ENCODE measurements around the gene UNC5CL.

DNA sequence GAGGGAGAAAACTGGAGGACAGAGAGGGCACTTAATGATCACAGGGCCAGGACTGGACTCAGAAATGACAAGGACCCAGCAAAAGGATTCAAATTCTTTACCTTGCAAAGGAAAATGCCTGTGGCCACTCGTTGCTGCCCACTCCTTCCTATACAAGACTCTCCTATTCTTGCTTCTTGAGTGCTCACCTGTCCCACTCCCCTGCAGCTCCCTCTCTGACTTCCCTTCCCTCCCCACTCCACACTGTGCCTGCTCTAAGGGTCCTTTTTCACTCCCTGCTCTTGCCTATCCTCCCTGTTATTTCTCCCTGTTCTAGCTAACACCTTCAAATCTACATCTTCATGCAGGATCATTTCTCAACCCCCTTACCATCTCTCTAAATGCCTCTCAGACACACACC, 56.1 kb downstream of the UNC5CL start:
- TF ChIP-seq, protein P1, sequence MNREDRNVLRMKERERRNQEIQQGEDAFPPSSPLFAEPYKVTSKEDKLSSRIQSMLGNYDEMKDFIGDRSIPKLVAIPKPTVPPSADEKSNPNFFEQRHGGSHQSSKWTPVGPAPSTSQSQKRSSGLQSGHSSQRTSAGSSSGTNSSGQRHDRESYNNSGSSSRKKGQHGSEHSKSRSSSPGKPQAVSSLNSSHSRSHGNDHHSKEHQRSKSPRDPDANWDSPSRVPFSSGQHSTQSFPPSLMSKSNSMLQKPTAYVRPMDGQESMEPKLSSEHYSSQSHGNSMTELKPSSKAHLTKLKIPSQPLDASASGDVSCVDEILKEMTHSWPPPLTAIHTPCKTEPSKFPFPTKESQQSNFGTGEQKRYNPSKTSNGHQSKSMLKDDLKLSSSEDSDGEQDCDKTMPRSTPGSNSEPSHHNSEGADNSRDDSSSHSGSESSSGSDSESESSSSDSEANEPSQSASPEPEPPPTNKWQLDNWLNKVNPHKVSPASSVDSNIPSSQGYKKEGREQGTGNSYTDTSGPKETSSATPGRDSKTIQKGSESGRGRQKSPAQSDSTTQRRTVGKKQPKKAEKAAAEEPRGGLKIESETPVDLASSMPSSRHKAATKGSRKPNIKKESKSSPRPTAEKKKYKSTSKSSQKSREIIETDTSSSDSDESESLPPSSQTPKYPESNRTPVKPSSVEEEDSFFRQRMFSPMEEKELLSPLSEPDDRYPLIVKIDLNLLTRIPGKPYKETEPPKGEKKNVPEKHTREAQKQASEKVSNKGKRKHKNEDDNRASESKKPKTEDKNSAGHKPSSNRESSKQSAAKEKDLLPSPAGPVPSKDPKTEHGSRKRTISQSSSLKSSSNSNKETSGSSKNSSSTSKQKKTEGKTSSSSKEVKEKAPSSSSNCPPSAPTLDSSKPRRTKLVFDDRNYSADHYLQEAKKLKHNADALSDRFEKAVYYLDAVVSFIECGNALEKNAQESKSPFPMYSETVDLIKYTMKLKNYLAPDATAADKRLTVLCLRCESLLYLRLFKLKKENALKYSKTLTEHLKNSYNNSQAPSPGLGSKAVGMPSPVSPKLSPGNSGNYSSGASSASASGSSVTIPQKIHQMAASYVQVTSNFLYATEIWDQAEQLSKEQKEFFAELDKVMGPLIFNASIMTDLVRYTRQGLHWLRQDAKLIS (CRISPR knock-in tag; IDR thresholded peaks at IDR 0.05; ENCODE audit: borderline replicate concordance): no peak
- TF ChIP-seq, protein P2, sequence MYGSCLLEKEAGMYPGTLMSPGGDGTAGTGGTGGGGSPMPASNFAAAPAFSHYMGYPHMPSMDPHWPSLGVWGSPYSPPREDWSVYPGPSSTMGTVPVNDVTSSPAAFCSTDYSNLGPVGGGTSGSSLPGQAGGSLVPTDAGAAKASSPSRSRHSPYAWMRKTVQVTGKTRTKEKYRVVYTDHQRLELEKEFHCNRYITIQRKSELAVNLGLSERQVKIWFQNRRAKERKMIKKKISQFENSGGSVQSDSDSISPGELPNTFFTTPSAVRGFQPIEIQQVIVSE (CRISPR knock-in tag; IDR thresholded peaks at IDR 0.05; ENCODE audit: borderline replicate concordance): no peak
- TF ChIP-seq, protein P3, sequence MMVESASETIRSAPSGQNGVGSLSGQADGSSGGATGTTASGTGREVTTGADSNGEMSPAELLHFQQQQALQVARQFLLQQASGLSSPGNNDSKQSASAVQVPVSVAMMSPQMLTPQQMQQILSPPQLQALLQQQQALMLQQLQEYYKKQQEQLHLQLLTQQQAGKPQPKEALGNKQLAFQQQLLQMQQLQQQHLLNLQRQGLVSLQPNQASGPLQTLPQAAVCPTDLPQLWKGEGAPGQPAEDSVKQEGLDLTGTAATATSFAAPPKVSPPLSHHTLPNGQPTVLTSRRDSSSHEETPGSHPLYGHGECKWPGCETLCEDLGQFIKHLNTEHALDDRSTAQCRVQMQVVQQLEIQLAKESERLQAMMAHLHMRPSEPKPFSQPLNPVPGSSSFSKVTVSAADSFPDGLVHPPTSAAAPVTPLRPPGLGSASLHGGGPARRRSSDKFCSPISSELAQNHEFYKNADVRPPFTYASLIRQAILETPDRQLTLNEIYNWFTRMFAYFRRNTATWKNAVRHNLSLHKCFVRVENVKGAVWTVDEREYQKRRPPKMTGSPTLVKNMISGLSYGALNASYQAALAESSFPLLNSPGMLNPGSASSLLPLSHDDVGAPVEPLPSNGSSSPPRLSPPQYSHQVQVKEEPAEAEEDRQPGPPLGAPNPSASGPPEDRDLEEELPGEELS (CRISPR knock-in tag; IDR thresholded peaks at IDR 0.05): no peak
- TF ChIP-seq, protein P4, sequence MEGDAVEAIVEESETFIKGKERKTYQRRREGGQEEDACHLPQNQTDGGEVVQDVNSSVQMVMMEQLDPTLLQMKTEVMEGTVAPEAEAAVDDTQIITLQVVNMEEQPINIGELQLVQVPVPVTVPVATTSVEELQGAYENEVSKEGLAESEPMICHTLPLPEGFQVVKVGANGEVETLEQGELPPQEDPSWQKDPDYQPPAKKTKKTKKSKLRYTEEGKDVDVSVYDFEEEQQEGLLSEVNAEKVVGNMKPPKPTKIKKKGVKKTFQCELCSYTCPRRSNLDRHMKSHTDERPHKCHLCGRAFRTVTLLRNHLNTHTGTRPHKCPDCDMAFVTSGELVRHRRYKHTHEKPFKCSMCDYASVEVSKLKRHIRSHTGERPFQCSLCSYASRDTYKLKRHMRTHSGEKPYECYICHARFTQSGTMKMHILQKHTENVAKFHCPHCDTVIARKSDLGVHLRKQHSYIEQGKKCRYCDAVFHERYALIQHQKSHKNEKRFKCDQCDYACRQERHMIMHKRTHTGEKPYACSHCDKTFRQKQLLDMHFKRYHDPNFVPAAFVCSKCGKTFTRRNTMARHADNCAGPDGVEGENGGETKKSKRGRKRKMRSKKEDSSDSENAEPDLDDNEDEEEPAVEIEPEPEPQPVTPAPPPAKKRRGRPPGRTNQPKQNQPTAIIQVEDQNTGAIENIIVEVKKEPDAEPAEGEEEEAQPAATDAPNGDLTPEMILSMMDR (IDR thresholded peaks at IDR 0.05): no peak
- TF ChIP-seq CREB1 (CRISPR knock-in tag; IDR thresholded peaks at IDR 0.05) (no peak), SP1 (CRISPR knock-in tag; conservative IDR thresholded peaks at IDR 0.05) (no peak), FOXJ3 (CRISPR knock-in tag; IDR thresholded peaks at IDR 0.05; ENCODE audit: borderline replicate concordance) (no peak), SMAD3 (CRISPR knock-in tag; IDR thresholded peaks at IDR 0.05; ENCODE audit: borderline replicate concordance) (no peak)

Measured in WTC11 (cell line).